Memory B cell (primary cell): ENCODE measurements around the gene IER3.
"Not testable (repeated sequence)": the region's sequence is repeated elsewhere in the genome, so short reads cannot be mapped to it uniquely, and the experiment has no call there.

Experiments
- ATAC-seq: fragments of 150-1000 bp; cut with Tn5 transposase; 2 replicates; pipeline ENCODE4 v1.10.0; 2021; ENCODE audit warnings: low read depth, mild to moderate bottlenecking, moderate library complexity
- DNase-seq, 2 donors: peaks; one replicate each; pipeline ENCODE4 v3.0.0; 2022; ENCODE audit warnings: low spot score in 2 of 2
- H3K27ac Mint-ChIP-seq: one replicate; pipeline ENCODE4 v1.8.0; 2022; ENCODE audit warnings: mild to moderate bottlenecking, moderate library complexity, mixed read lengths
- H3K27me3 Mint-ChIP-seq: one replicate; pipeline ENCODE4 v1.8.0; 2022; ENCODE audit warnings: mixed read lengths
- H3K36me3 Mint-ChIP-seq: one replicate; pipeline ENCODE4 v1.8.0; 2022; ENCODE audit warnings: mild to moderate bottlenecking, mixed read lengths
- H3K4me1 Mint-ChIP-seq: one replicate; pipeline ENCODE4 v1.8.0; 2022; ENCODE audit warnings: mixed read lengths
- H3K4me3 Mint-ChIP-seq: one replicate; pipeline ENCODE4 v1.8.0; 2022; ENCODE audit warnings: mild to moderate bottlenecking, moderate library complexity, mixed read lengths
- H3K9me3 Mint-ChIP-seq: one replicate; pipeline ENCODE4 v1.8.0; 2022; ENCODE audit warnings: mixed read lengths

Gene IER3

DNA sequence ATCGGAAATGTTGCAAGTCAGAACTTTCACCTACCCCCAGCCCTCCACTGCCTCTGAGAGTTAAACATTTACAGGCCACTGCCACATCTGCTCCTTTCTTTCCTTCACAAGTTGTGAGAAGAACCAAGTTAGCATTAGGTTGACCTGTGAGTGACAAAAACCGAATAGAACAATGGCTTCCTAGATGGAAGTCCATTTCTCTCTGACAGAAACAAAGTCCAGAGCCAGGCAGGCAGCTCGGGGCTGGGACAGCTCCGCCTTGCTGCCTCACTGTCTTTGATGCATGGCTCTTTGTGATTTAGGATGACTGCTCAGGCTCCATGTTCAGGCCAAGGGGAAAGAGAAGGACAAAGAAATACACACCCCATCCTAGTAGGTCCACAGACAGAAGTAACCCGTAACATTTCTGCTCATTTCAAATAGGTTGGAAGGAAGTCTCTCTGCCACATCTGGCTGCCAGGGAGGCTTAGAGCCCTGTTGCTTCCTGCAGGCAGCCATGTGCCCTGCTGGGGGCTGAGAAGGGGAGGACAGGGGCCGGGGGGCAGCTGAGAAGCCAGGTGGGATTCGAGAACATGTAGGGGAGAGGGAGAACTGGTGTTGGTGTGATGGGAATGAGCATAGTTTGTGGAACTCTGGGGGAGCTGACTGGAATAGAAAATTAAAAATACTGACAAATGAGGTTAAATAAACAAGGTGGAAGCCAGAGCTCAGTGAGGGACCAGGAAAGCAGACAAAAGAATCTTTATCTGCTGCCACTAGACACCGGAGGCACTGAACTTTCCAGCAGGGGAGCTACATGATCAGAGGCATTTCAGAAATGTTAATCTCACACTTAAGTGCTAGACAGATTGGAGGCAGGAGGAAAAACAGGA, 19.5 kb upstream of the IER3 start:
- H3K27ac Mint-ChIP-seq = no peak overlapping the region

DNA sequence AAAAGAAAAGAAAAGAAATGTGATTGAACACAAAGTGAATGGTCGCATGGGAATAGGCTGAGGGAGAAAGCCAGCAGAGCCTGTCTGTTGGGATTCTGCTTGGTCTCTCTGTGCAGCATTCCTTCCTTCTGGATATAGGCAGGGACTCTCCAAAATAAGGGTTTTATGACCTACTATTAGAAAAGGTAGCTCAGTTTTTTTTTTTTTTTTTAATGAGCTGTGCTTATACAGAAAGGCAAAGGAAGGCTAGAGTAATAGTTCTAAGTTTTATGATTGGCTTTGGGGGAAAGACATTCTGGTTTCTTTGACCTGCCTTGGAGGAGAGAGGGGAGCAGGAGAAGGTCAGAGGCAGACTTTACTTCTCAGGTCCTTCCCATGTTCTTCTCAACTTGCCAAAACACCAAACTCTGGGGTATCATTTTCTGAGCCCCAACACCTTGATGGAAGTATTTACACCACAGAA, 18.8 kb upstream of the IER3 start:
- Mint-ChIP-seq H3K9me3 (no peaks in the 10 kb centered on the region), H3K27ac (no peak overlapping the region), H3K4me1 (peaks cover 16% of the 10 kb centered on the region), H3K4me3 (no peak overlapping the region), H3K36me3 (no peaks in the 10 kb centered on the region), H3K27me3 (peaks cover 10% of the 10 kb centered on the region)
- ATAC-seq = no peak
- no peak for DNase-seq

More for the DNA sequence above, 19.5 kb upstream of the IER3 start:
- Mint-ChIP-seq H3K9me3 (no peaks in the 10 kb centered on the region), H3K4me3 (no peak overlapping the region), H3K4me1 (peaks cover 13% of the 10 kb centered on the region), H3K27me3 (peaks cover 10% of the 10 kb centered on the region), H3K36me3 (no peaks in the 10 kb centered on the region)
- ATAC-seq = no peak
- DNase-seq = no peak

DNA sequence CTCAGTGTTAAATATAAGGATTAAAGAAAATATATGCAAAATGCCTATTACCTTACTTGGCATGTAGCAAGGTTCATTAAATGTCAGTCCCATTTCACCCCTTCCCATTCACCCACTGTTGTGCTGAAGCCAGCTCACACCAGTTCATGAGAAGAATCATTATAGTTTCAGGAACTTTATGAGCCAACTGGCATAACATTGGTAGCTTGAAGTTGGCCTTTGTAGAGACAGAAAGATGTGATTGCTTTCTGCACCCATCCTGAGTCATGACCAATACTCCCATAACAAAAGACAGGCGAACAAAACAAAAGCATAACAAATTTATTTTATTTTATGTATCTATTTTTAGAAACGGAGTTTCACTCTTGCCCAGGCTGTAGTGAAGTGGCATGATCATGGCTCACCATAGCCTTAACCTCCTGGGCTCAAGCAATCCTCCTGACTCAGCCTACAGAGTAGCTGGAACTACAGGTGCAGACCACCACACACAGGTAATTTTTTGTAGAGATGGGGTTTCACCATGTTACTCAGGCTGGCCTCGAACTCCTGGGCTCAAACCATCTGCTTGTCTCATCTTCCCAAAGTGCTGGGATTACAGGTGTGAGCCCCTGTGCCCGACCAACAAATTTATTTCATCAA, 17.6 kb upstream of the IER3 start:
- Mint-ChIP-seq H3K36me3 (no peaks in the 10 kb centered on the region), H3K27ac (no peak overlapping the region), H3K27me3 (peaks cover 10% of the 10 kb centered on the region), H3K4me3 (no peak overlapping the region), H3K4me1 (peaks cover 16% of the 10 kb centered on the region), H3K9me3 (no peaks in the 10 kb centered on the region)
- DNase-seq = no peak
- ATAC-seq = no peak

DNA sequence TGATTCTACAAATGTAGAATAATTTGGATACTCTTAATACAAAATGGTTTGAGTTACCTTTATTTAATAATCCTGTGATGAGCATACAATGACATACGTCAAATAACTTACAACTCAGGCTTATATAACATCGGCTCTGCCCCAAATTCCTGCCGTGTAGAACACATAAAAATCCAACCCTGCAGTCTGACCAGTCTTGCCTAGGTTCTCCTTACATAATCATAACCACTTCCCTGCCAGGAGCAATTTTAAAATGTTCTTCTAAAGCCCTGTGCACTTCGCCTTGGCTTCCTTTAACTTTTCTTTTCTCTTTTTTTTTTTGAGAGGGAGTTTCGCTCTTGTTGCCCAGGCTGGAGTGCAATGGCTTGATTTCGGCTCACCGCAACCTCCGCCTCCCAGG, 16.2 kb upstream of the IER3 start:
- Mint-ChIP-seq H3K36me3 (no peaks in the 10 kb centered on the region), H3K27ac (no peak overlapping the region)

DNA sequence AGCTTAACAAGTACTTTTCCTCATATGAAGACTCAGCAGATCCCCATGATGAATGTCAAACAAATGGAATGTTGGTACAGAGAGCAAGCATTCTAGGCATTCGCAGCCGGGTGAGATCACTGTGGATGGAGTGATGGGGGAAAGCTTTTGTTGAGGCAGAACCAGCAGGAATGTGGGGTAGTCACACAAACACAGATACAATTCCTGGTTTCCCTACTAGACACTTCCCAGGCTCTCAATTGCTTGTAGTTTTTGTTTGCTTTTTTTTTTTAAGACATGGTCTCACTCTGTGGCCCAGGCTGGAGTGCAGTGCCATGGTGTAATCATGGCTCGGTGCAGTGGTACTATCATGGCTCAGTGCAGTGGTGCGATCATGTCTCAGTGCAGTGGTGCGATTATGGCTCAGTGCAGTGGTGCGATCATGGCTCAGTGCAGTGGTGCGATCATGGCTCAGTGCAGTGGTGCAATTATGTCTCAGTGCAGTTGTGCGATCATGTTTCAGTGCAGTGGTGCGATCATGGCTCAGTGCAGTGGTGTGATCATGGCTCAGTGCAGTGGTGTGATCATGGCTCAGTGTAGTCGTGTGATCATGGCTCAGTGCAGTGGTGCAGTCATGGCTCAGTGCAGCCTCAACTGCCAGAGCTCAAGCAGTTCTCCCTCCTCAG, 15.4 kb upstream of the IER3 start:
- Mint-ChIP-seq H3K4me1 (peaks cover 16% of the 10 kb centered on the region), H3K27ac (no peak overlapping the region), H3K36me3 (no peaks in the 10 kb centered on the region), H3K9me3 (no peaks in the 10 kb centered on the region), H3K4me3 (no peak overlapping the region), H3K27me3 (peaks cover 9% of the 10 kb centered on the region)
- ATAC-seq (no peak), DNase-seq (no peak)

More for the DNA sequence above, 16.2 kb upstream of the IER3 start:
- peaks cover 16% of the 10 kb centered on the region for H3K4me1 Mint-ChIP-seq
- H3K4me3 Mint-ChIP-seq = no peak overlapping the region
- DNase-seq = no peak
- no peak for ATAC-seq
- H3K27me3 Mint-ChIP-seq = peaks cover 10% of the 10 kb centered on the region
- H3K9me3 Mint-ChIP-seq = no peaks in the 10 kb centered on the region

DNA sequence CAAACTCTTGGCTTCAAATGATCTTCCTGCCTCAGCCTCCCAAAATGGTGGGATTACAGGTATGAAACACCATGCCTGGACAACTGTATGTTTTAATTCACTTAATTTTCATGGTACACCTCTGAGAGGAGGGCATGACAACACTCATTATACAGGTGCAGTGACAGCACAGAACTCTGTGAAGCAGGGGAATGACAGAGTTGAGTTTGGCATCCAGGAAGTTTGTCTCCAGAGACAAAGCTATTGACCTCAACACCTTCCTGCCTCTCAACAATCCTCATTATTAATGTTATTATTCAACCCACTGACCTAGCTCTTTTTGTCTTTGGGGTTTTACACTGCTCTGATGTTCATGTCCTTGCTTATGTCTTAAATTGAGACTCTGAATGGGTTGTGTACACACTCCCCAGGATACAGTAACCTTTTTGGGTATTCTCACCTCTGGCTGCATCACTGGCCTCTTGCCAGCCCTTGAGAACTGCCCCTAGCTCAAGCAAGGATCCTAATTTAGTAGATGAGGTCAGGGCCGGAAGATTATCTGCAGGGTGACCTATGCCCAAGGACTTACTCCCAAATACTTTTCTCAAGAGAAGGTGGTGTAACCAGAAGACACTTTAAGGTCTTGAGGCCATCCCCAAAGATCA, 13.0 kb upstream of the IER3 start:
- H3K27me3 Mint-ChIP-seq = no peaks in the 10 kb centered on the region
- H3K27ac Mint-ChIP-seq = no peak overlapping the region
- no peaks in the 10 kb centered on the region for H3K36me3 Mint-ChIP-seq
- DNase-seq (no peak), ATAC-seq (no peak)
- H3K4me3 Mint-ChIP-seq = no peak overlapping the region
- no peaks in the 10 kb centered on the region for H3K9me3 Mint-ChIP-seq
- H3K4me1 Mint-ChIP-seq = peaks cover 14% of the 10 kb centered on the region

DNA sequence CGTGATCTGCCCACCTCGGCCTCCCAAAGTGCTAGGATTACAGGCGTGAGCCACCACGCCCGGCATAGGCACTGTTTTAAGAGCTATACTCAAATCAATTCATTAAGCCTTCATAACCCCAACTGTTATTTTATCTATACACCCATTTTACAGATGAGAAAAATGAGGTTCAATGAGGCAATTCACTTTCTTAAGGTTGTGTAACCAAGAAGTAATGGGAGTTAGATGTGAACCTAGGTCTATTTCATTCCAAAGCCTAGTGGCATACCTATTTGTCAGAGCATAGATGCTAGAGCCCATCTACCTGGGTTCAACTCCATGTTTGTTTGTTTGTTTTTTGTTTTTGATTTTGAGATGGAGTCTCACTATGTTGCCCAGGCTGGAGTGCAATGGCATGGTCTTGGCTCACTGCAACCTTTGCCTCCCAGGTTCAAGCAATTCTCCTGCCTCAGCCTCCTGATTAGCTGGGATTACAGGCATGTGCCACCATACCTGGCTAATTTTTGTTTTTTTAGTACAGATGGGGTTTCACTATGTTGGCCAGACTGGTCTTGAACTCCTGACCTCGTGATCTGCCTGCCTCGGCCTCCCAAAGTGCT, 12.2 kb upstream of the IER3 start:
- H3K27me3 Mint-ChIP-seq, H3K36me3 Mint-ChIP-seq, DNase-seq, H3K9me3 Mint-ChIP-seq, H3K27ac Mint-ChIP-seq, H3K4me3 Mint-ChIP-seq, ATAC-seq: not testable (repeated sequence)
- H3K4me1 Mint-ChIP-seq = peaks cover 14% of the 10 kb centered on the region

DNA sequence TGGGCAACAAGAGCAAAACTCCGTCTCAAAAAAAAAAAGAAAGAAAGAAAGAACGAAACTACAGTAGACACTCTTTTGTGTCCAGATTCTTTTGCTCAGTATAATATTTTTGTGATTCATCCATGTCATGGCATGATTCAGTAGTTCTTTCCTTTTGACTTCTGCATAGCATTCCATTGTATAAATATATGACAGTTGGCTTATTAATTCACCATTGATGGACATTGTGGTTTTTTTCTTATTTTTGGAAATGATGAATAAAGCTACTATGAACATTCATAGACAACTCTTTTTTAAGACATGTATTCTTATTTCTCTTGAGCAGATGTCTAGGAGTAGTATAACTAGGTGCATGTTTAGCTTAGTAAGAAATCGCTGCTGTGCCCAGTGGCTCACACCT, 10.3 kb upstream of the IER3 start:
- no peak overlapping the region for H3K4me3 Mint-ChIP-seq
- no peaks in the 10 kb centered on the region for H3K9me3 Mint-ChIP-seq
- DNase-seq (no peak), ATAC-seq (no peak)
- H3K36me3 Mint-ChIP-seq = no peaks in the 10 kb centered on the region
- no peaks in the 10 kb centered on the region for H3K27me3 Mint-ChIP-seq
- peaks cover 9% of the 10 kb centered on the region for H3K4me1 Mint-ChIP-seq
- no peak overlapping the region for H3K27ac Mint-ChIP-seq

DNA sequence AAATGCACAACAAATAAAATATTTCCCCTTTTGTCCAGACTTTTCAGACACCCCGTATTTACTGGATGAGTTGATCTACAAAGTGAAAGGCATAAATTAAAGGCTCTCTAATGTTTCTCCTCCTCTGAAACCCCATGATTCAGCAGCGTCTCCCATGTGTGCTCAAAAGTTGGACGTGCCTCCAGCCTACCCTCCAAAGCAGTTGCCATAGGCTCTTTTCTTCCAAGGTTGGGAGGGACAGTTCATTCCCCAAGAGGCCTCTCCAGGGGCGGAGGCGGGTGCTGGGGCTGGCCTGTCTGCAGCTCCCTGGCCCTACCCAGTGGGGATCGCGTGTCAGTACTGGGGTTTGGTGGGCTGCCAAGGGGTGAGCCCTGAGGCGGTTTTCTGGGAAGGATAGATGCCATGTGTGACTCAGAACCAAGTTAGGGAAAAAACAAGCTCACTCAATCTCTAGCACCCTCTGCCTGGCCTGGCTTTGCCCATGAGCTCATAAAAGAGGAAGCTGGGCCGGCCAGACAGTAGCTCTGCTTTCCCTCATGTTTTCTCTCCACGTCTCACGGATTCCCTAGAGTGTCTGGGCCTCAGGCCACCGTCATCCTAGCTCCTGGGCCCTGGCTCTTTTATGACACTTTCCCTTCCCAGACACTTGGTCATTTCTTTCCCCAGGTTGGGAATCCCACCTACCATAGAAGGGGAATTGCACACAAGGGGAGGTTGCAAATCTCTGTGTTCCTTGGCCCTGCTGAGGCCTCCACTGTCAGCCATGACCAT, 8.0 kb upstream of the IER3 start:
- Mint-ChIP-seq H3K27me3 (no peaks in the 10 kb centered on the region), H3K36me3 (no peaks in the 10 kb centered on the region), H3K9me3 (no peaks in the 10 kb centered on the region), H3K27ac (no peak overlapping the region), H3K4me1 (no peaks in the 10 kb centered on the region), H3K4me3 (no peak overlapping the region)
- DNase-seq (no peak), ATAC-seq (no peak)

DNA sequence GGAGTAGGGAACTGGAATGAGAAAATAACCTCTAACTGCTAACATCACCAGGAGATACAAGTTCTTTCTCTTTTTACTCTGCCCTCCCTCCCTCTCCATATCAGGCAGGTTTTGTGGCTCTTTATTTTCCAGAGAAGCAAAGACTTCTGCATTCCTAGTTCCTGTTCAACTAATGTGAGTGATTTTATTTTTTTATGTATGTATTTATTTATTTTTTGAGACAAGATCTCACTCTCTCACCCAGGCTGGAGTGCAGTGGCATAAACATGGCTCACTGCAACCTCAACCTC, 6.0 kb upstream of the IER3 start:
- Mint-ChIP-seq H3K27ac (no peak overlapping the region), H3K4me3 (no peak overlapping the region), H3K9me3 (no peaks in the 10 kb centered on the region), H3K4me1 (no peaks in the 10 kb centered on the region), H3K27me3 (no peaks in the 10 kb centered on the region), H3K36me3 (no peaks in the 10 kb centered on the region)
- ATAC-seq = no peak
- DNase-seq = no peak

DNA sequence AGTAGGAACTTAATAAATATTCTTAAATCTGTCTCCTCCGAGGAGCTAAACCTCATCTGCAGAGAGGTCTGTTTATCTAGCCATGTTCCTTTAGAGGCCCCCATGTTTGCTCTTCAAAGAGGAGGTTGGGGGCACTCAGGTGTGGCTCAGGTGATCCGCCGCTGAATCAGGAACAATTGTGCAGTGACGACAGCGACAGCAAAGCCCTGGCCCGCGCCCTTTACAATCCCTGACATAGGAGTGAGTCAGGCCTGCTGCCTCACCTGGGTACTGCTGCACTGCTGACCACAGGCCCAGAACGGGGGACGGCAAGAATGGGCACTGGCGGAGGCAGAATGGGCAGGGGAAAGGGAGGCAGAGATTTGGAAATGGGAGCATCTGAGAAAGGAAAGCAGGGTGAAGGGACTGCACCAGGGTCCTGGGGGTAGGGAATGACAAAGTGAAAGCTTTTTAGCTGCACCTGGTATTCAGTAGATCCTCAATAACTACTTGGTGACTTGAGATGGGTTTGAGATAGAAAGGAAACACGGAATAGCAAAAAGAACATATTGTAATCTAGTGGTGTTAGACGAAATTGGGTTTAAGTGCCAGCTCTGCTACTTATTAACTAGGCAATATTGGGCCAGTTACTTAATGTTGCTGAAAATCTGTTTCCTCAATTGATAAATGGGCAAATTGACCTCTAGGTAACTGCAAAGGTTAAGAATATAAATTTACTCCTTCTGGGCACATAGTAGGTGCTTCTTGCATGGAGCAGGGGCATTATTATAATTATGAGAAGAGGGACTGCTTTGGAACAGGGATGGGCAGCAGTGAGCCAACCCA, 5.4 kb upstream of the IER3 start:
- Mint-ChIP-seq H3K4me1 (no peaks in the 10 kb centered on the region), H3K36me3 (no peaks in the 10 kb centered on the region), H3K27me3 (no peaks in the 10 kb centered on the region), H3K4me3 (no peak overlapping the region), H3K27ac (no peak overlapping the region), H3K9me3 (no peaks in the 10 kb centered on the region)
- DNase-seq (no peak), ATAC-seq (no peak)

DNA sequence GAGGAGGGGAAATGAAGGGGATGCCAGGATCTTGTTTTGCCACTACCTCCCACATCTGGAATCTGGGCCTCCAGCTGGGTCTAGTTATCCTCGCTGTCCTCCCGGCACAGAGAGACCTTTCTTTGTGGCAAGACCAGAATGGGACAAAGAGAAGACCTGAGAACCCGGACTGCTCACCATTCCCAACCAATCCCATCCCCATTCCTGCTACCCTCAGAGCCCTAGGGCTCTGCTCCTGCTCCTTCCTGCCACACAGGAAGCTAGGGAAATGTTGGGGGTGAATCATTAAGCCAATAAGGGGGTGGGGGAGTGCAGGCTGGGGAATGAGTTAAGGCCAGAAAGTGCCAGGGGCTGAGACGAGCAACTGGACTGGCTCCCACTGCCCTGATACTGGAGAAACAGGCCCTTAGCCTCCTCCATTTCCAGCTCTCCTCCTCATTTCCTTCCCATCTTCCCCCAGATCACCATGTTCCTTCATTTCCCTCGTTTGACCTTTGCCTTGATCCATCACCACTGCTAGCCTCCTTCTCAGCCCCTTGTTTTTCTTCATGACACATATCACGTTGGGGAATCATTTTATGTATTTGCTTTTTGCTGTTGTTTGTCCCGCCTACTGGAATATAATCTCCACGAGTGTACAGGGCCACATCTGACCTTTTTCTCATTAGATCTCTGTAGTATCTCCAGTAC, 4.6 kb upstream of the IER3 start:
- Mint-ChIP-seq H3K4me1 (peaks cover 2% of the 10 kb centered on the region), H3K36me3 (no peaks in the 10 kb centered on the region), H3K27me3 (no peaks in the 10 kb centered on the region), H3K27ac (no peak overlapping the region), H3K9me3 (no peaks in the 10 kb centered on the region), H3K4me3 (no peak overlapping the region)
- no peak for ATAC-seq
- DNase-seq = no peak
